B cell (primary cell): Measurements from ENCODE around the gene ZBED4. TPM values are rescaled to one million over a fixed set of nuclear protein-coding genes. Genes with fewer than 3 reads are reported as not detected.

Experiments
- ATAC-seq: fragments of 200-7000 bp; cut with Tn5 transposase; one replicate; pipeline ENCODE4 v1.10.0; 2021; ENCODE audit warnings: low read depth, mild to moderate bottlenecking, moderate number of reproducible peaks, moderate library complexity
- CTCF ChIA-PET: fragments of 350-600 bp; sonication (Branson Sonifier 250); formaldehyde crosslinking; loops from one replicate; lab custom pipeline; 2021; ENCODE audit warnings: antibody characterized with exemption, inconsistent platforms; lab: Charles Lee
- POLR2A ChIA-PET: fragments of 350-600 bp; sonication (Branson Sonifier 250); formaldehyde crosslinking; loops from one replicate; lab custom pipeline; 2021; ENCODE audit warnings: antibody characterized with exemption; lab: Charles Lee
- DNase-seq: peaks from one replicate; pipeline ENCODE4 v3.0.0; 2013
- H2AFZ ChIP-seq: 2 replicates; pipeline ENCODE4 v1.6.1; 2012; ENCODE audit warnings: mild to moderate bottlenecking, low read depth, low read length; ENCODE audit not compliant: insufficient read depth, poor library complexity, severe bottlenecking
- H3K27ac ChIP-seq, 2 donors: 1 replicate in 1 of 2; 2 replicates in 1 of 2; pipeline ENCODE4 v1.5.1; 2012 to 2013; ENCODE audit warnings: low read length in 2 of 2, mild to moderate bottlenecking in 2 of 2, moderate library complexity in 1 of 2
- H3K27me3 ChIP-seq, 4 experiments: fragments of 200-600 bp in 1 of 4; sonication (generic) in 1 of 4; replicated peaks in 1 of 4; 1 replicate in 2 of 4; 2 replicates in 2 of 4; pipeline versions ENCODE4 v1.6.1 to v1.7.0; 2013 to 2016; ENCODE audit warnings: low read length in 3 of 4, mild to moderate bottlenecking in 2 of 4, mixed read lengths in 1 of 4, moderate library complexity in 1 of 4; ENCODE audit not compliant: insufficient read depth in 4 of 4, control insufficient read depth in 3 of 4; ENCODE audit errors: control extremely low read depth in 1 of 4
- H3K36me3 ChIP-seq, 2 experiments: replicated peaks in 1 of 2; 1 replicate in 1 of 2; 2 replicates in 1 of 2; pipeline versions ENCODE4 v1.6.1 to v1.7.1; 2013; ENCODE audit warnings: low read length in 1 of 2; ENCODE audit not compliant: insufficient read depth in 2 of 2, control insufficient read depth in 1 of 2; ENCODE audit errors: control extremely low read depth in 1 of 2, extremely low read depth in 1 of 2
- H3K4me1 ChIP-seq, 2 donors: fragments of 200-600 bp in 1 of 2; sonication (generic) in 1 of 2; 1 replicate in 1 of 2; 2 replicates in 1 of 2; pipeline versions ENCODE4 v1.5.1 to v1.6.1; 2013 to 2017; ENCODE audit warnings: low read length in 2 of 2; ENCODE audit not compliant: control insufficient read depth in 2 of 2, insufficient read depth in 2 of 2
- H3K4me2 ChIP-seq: replicated peaks from 2 replicates; pipeline ENCODE3; 2012; ENCODE audit warnings: mild to moderate bottlenecking, low read depth, low read length; ENCODE audit not compliant: poor library complexity, severe bottlenecking
- H3K4me3 ChIP-seq, 5 experiments: fragments of 200-600 bp in 1 of 5; sonication (generic) in 1 of 5; 1 replicate in 3 of 5; 2 replicates in 2 of 5; pipeline versions ENCODE4 v1.5.1 to v1.7.0; 2011 to 2016; ENCODE audit warnings: low read length in 4 of 5, mild to moderate bottlenecking in 4 of 5, low read depth in 2 of 5, control low read depth in 1 of 5, moderate library complexity in 1 of 5; ENCODE audit not compliant: insufficient read depth in 1 of 5; ENCODE audit errors: control extremely low read depth in 1 of 5, extremely low read depth in 1 of 5
- H3K79me2 ChIP-seq: fragments of 200-600 bp; sonication (generic); one replicate; pipeline ENCODE4 v1.6.0; 2016; ENCODE audit warnings: low read length; ENCODE audit not compliant: control insufficient read depth, insufficient read depth
- H3K9ac ChIP-seq: fragments of 200-600 bp; sonication (generic); 2 replicates; pipeline ENCODE4 v1.6.1; 2017; ENCODE audit warnings: mild to moderate bottlenecking, low read length, moderate library complexity
- H3K9me3 ChIP-seq, 3 donors: one replicate each; pipeline versions ENCODE4 v1.6.1 to v1.7.1; 2013; ENCODE audit warnings: low read length in 2 of 3; ENCODE audit not compliant: control insufficient read depth in 2 of 3, insufficient read depth in 1 of 3; ENCODE audit errors: control extremely low read depth in 1 of 3
- H4K20me1 ChIP-seq: 2 replicates; pipeline ENCODE4 v1.6.0; 2012; ENCODE audit warnings: mild to moderate bottlenecking, low read length; ENCODE audit not compliant: insufficient read depth, control insufficient read depth, poor library complexity, severe bottlenecking
- H3K27ac Mint-ChIP-seq: one replicate; pipeline ENCODE4 v1.8.0; 2021; ENCODE audit warnings: mixed read lengths
- H3K27me3 Mint-ChIP-seq: one replicate; pipeline ENCODE4 v1.8.0; 2021; ENCODE audit warnings: mixed read lengths
- H3K4me1 Mint-ChIP-seq: one replicate; pipeline ENCODE4 v1.8.0; 2021; ENCODE audit warnings: mixed read lengths
- H3K4me3 Mint-ChIP-seq: one replicate; pipeline ENCODE4 v1.8.0; 2021; ENCODE audit warnings: mixed read lengths
- H3K9me3 Mint-ChIP-seq: one replicate; pipeline ENCODE4 v1.8.0; 2022; ENCODE audit warnings: mixed read lengths; ENCODE audit not compliant: insufficient read depth
- CTCF ChIP-seq: fragments of 200-600 bp; IDR thresholded peaks from one replicate; pipeline ENCODE4 v1.8.0; 2022; ENCODE audit warnings: antibody characterized with exemption, mild to moderate bottlenecking
- EZH2 ChIP-seq: IDR thresholded peaks from 2 replicates; pipeline ENCODE4 v1.6.1; 2012; ENCODE audit warnings: borderline replicate concordance, low read depth, mild to moderate bottlenecking, moderate library complexity, low read length; ENCODE audit not compliant: insufficient read depth, poor library complexity, severe bottlenecking
- WGBS: methylation state at CpG from one replicate; pipeline ENCODE4 v1.1.5; 2013; ENCODE audit warnings: missing lambda C conversion rate; ENCODE audit not compliant: insufficient coverage; 5-methylcytosine and 5-hydroxymethylcytosine counted together
- intact Hi-C: fragments of 100-400 bp; cut with micrococcal nuclease; formaldehyde crosslinking; loops from one replicate; pipeline ENCODE4 v1.10.0; 2022
- polyA plus RNA-seq: library from polyadenylated mRNA; depleted of rRNA; stranded (reverse); fragments of >200 nt; gene quantifications from 2 replicates; pipeline ENCODE4 v1.2.3, GENCODE V29; 2012
- total RNA-seq, 2 donors: library from RNA; stranded (reverse); fragments of 120-200 nt in 1 of 2; gene quantifications; 1 replicate in 1 of 2; 2 replicates in 1 of 2; pipeline versions ENCODE4 v1.2.3 to v1.2.4, GENCODE V29; 2013 to 2022

The ZBED4 gene
- total and polyA plus RNA-seq, 2 donors (not counting 1 experiment from before 2014, with no cell fraction given) = 5.9 to 14.6 TPM

GRCh38 chr22:49923445-49923844 is 69.8 kb downstream of the ZBED4 start:
- H3K4me1 ChIP-seq = peaks cover 37 to 48% of the 10 kb centered on the region in 2 donors
- POLR2A ChIA-PET = no interaction called here
- ATAC-seq = peak; percentile 12
- peaks cover 0 to 13% of the 10 kb centered on the region in 2 experiments for H3K36me3 ChIP-seq
- no peak overlapping the region for H3K4me3 ChIP-seq
- H4K20me1 ChIP-seq = peaks cover 7% of the 10 kb centered on the region
- TF ChIP-seq CTCF (peak; percentile 68), EZH2 (no peak)
- H3K9ac ChIP-seq = no peak overlapping the region
- peak overlapping the region; percentile 80 for H3K4me2 ChIP-seq
- H3K4me3 Mint-ChIP-seq = peak overlapping the region; percentile 64
- peaks cover 4% of the 10 kb centered on the region for H3K79me2 ChIP-seq
- 27% methylated on average over 14 of the region's 16 CpGs for WGBS
- peak; percentile 85 for DNase-seq
- H3K27ac Mint-ChIP-seq = peak overlapping the region; percentile 86
- no peaks in the 10 kb centered on the region for H3K27me3 ChIP-seq
- H3K27me3 Mint-ChIP-seq = no peaks in the 10 kb centered on the region
- CTCF ChIA-PET = interaction anchor here (0.6 to 1.0 kb wide), 2 partner anchors 156 to 283 kb away, joined by 4 read pairs; no protein-coding TSS in a partner anchor
- H3K27ac ChIP-seq = peak overlapping the region; percentile 52 to 98
- peaks cover 0 to 12% (median 0%) of the 10 kb centered on the region in 3 donors for H3K9me3 ChIP-seq
- H3K9me3 Mint-ChIP-seq = no peaks in the 10 kb centered on the region
- H3K4me1 Mint-ChIP-seq = peaks cover 53% of the 10 kb centered on the region
- intact Hi-C loops = no loop called here
- H2AFZ ChIP-seq = no peak overlapping the region

GRCh38 chr22:49924113-49924833 is 70.6 kb downstream of the ZBED4 start:
- DNase-seq (peak; percentile 33), ATAC-seq (no peak)
- Histone ChIP-seq H3K4me3 (no peak overlapping the region), H3K27ac (peak overlapping the region; percentile 43 to 98), H3K4me1 (peaks cover 39 to 49% of the 10 kb centered on the region in 2 donors), H3K79me2 (no peaks in the 10 kb centered on the region), H3K36me3 (peaks cover 0 to 13% of the 10 kb centered on the region in 2 experiments), H3K27me3 (no peaks in the 10 kb centered on the region), H3K4me2 (peak overlapping the region; percentile 80), H4K20me1 (peaks cover 2% of the 10 kb centered on the region), H3K9me3 (peaks cover 0 to 12% (median 0%) of the 10 kb centered on the region in 3 donors), H3K9ac (no peak overlapping the region), H2AFZ (no peak overlapping the region)
- TF ChIP-seq CTCF = no peak
- TF ChIP-seq EZH2 = no peak
- peak overlapping the region; percentile 64 for H3K4me3 Mint-ChIP-seq
- 88% methylated on average over 31 of the region's 31 CpGs for WGBS
- CTCF ChIA-PET = interaction anchor here (0.6 to 1.4 kb wide), 4 partner anchors 10 to 282 kb away, joined by 3 to 5 read pairs (median 4); no protein-coding TSS in a partner anchor
- intact Hi-C loops = no loop called here
- H3K4me1 Mint-ChIP-seq = peaks cover 53% of the 10 kb centered on the region
- no peaks in the 10 kb centered on the region for H3K27me3 Mint-ChIP-seq
- H3K27ac Mint-ChIP-seq = peak overlapping the region; percentile 98
- POLR2A ChIA-PET = interaction anchor here (0.6 to 2.4 kb wide), 4 partner anchors 12 to 266 kb away, joined by 5 to 28 read pairs (median 11); no protein-coding TSS in a partner anchor
- H3K9me3 Mint-ChIP-seq = no peaks in the 10 kb centered on the region
